ENCODE measurements around the gene RNPC3.
"Not testable (repeated sequence)": the region's sequence is repeated elsewhere in the genome, so short reads cannot be mapped to it uniquely, and the experiment has no call there.

RNPC3 gene

GRCh38 chr1:103560427-103560826 is 34.9 kb downstream of the RNPC3 start:
- H3K4me1 ChIP-seq (ENCODE audit: control insufficient read depth, insufficient read depth, low read length) = no peaks in the 10 kb centered on the region
- H3K27me3 ChIP-seq (ENCODE audit: control insufficient read depth, insufficient read depth, low read length) = no peaks in the 10 kb centered on the region
- no peaks in the 10 kb centered on the region for H3K36me3 ChIP-seq (ENCODE audit: control insufficient read depth, insufficient read depth, low read length)
- H3K9me3 ChIP-seq (ENCODE audit: control insufficient read depth, insufficient read depth, low read length) = no peaks in the 10 kb centered on the region
- no peak overlapping the region for H3K27ac ChIP-seq (ENCODE audit: low read length)
- no peak for DNase-seq (ENCODE audit: low read depth, low spot score)
- H3K4me3 ChIP-seq (ENCODE audit: low read length) = no peak overlapping the region

- not testable (repeated sequence) for H3K36me3 ChIP-seq (ENCODE audit: control insufficient read depth, insufficient read depth, low read length); H3K4me1 ChIP-seq (ENCODE audit: control insufficient read depth, insufficient read depth, low read length); H3K9me3 ChIP-seq (ENCODE audit: control insufficient read depth, insufficient read depth, low read length); H3K27ac ChIP-seq (ENCODE audit: low read length); H3K4me3 ChIP-seq (ENCODE audit: low read length); DNase-seq (ENCODE audit: low read depth, low spot score); H3K27me3 ChIP-seq (ENCODE audit: control insufficient read depth, insufficient read depth, low read length)
- WGBS (ENCODE audit: insufficient coverage, insufficient read length) = no CpG with 5 or more reads among the region's 3 CpGs
Measured at GRCh38 chr1:103561124-103561523, 35.6 kb downstream of the RNPC3 start.

GRCh38 chr1:103561643-103562395 is 36.3 kb downstream of the RNPC3 start:
- Histone ChIP-seq H3K27ac (ENCODE audit: low read length) (no peak overlapping the region), H3K4me3 (ENCODE audit: low read length) (no peak overlapping the region)
- no peak for DNase-seq (ENCODE audit: low read depth, low spot score)

GRCh38 chr1:103563056-103563455 is 37.6 kb downstream of the RNPC3 start:
- Histone ChIP-seq H3K4me3 (ENCODE audit: low read length) (no peak overlapping the region), H3K36me3 (ENCODE audit: control insufficient read depth, insufficient read depth, low read length) (no peaks in the 10 kb centered on the region), H3K4me1 (ENCODE audit: control insufficient read depth, insufficient read depth, low read length) (no peaks in the 10 kb centered on the region), H3K27ac (ENCODE audit: low read length) (no peak overlapping the region), H3K9me3 (ENCODE audit: control insufficient read depth, insufficient read depth, low read length) (no peaks in the 10 kb centered on the region), H3K27me3 (ENCODE audit: control insufficient read depth, insufficient read depth, low read length) (no peaks in the 10 kb centered on the region)
- no CpG with 5 or more reads among the region's 4 CpGs for WGBS (ENCODE audit: insufficient coverage, insufficient read length)
- DNase-seq (ENCODE audit: low read depth, low spot score) = no peak

More at GRCh38 chr1:103561643-103562395, 36.3 kb downstream of the RNPC3 start:
- no peaks in the 10 kb centered on the region for H3K27me3 ChIP-seq (ENCODE audit: control insufficient read depth, insufficient read depth, low read length)
- WGBS (ENCODE audit: insufficient coverage, insufficient read length) = 100% methylated on average over 2 of the region's 2 CpGs
- no peaks in the 10 kb centered on the region for H3K9me3 ChIP-seq (ENCODE audit: control insufficient read depth, insufficient read depth, low read length)
- no peaks in the 10 kb centered on the region for H3K36me3 ChIP-seq (ENCODE audit: control insufficient read depth, insufficient read depth, low read length)
- no peaks in the 10 kb centered on the region for H3K4me1 ChIP-seq (ENCODE audit: control insufficient read depth, insufficient read depth, low read length)

- Histone ChIP-seq H3K27ac (ENCODE audit: low read length) (no peak overlapping the region), H3K9me3 (ENCODE audit: control insufficient read depth, insufficient read depth, low read length) (no peaks in the 10 kb centered on the region), H3K36me3 (ENCODE audit: control insufficient read depth, insufficient read depth, low read length) (peaks cover 3% of the 10 kb centered on the region; the same call in 1 of the 2 replicates), H3K4me1 (ENCODE audit: control insufficient read depth, insufficient read depth, low read length) (peaks cover 1% of the 10 kb centered on the region; the same call in 1 of the 2 replicates), H3K27me3 (ENCODE audit: control insufficient read depth, insufficient read depth, low read length) (no peaks in the 10 kb centered on the region), H3K4me3 (ENCODE audit: low read length) (no peak overlapping the region)
- no peak for DNase-seq (ENCODE audit: low read depth, low spot score)
- no CpG with 5 or more reads among the region's 7 CpGs for WGBS (ENCODE audit: insufficient coverage, insufficient read length)
Measured at GRCh38 chr1:103569493-103569892, 44.0 kb downstream of the RNPC3 start.

GRCh38 chr1:103571289-103571688 is 45.8 kb downstream of the RNPC3 start, which contains the start of gene AMY2B:
Gene AMY2B, plus strand, starts transcription at chr1:103571589. Its CDS starts 14 bp downstream, at chr1:103571603.
- H3K9me3 ChIP-seq (ENCODE audit: control insufficient read depth, insufficient read depth, low read length) = not testable (repeated sequence)

GRCh38 chr1:103576065-103576464 is 50.6 kb downstream of the RNPC3 start:
- Histone ChIP-seq H3K4me3 (ENCODE audit: low read length) (no peak overlapping the region), H3K36me3 (ENCODE audit: control insufficient read depth, insufficient read depth, low read length) (no peaks in the 10 kb centered on the region), H3K4me1 (ENCODE audit: control insufficient read depth, insufficient read depth, low read length) (no peaks in the 10 kb centered on the region), H3K9me3 (ENCODE audit: control insufficient read depth, insufficient read depth, low read length) (no peaks in the 10 kb centered on the region), H3K27me3 (ENCODE audit: control insufficient read depth, insufficient read depth, low read length) (no peaks in the 10 kb centered on the region), H3K27ac (ENCODE audit: low read length) (no peak overlapping the region)
- DNase-seq (ENCODE audit: low read depth, low spot score) = no peak

More at GRCh38 chr1:103571289-103571688, 45.8 kb downstream of the RNPC3 start, which contains the start of gene AMY2B:
- H3K27me3 ChIP-seq (ENCODE audit: control insufficient read depth, insufficient read depth, low read length); H3K4me3 ChIP-seq (ENCODE audit: low read length); H3K36me3 ChIP-seq (ENCODE audit: control insufficient read depth, insufficient read depth, low read length); DNase-seq (ENCODE audit: low read depth, low spot score); H3K27ac ChIP-seq (ENCODE audit: low read length); H3K4me1 ChIP-seq (ENCODE audit: control insufficient read depth, insufficient read depth, low read length): not testable (repeated sequence)
- WGBS (ENCODE audit: insufficient coverage, insufficient read length) = no CpG with 5 or more reads among the region's 2 CpGs

- not testable (repeated sequence) for H3K27ac ChIP-seq (ENCODE audit: low read length); DNase-seq (ENCODE audit: low read depth, low spot score); H3K27me3 ChIP-seq (ENCODE audit: control insufficient read depth, insufficient read depth, low read length); H3K4me1 ChIP-seq (ENCODE audit: control insufficient read depth, insufficient read depth, low read length); H3K9me3 ChIP-seq (ENCODE audit: control insufficient read depth, insufficient read depth, low read length); H3K4me3 ChIP-seq (ENCODE audit: low read length); H3K36me3 ChIP-seq (ENCODE audit: control insufficient read depth, insufficient read depth, low read length)
- WGBS (ENCODE audit: insufficient coverage, insufficient read length) = no CpG with 5 or more reads among the region's 5 CpGs
Measured at GRCh38 chr1:103576784-103577183, 51.3 kb downstream of the RNPC3 start.

GRCh38 chr1:103582464-103582863 is 57.0 kb downstream of the RNPC3 start:
- Histone ChIP-seq H3K27me3 (ENCODE audit: control insufficient read depth, insufficient read depth, low read length) (no peaks in the 10 kb centered on the region), H3K4me3 (ENCODE audit: low read length) (no peak overlapping the region), H3K27ac (ENCODE audit: low read length) (no peak overlapping the region), H3K9me3 (ENCODE audit: control insufficient read depth, insufficient read depth, low read length) (no peaks in the 10 kb centered on the region), H3K36me3 (ENCODE audit: control insufficient read depth, insufficient read depth, low read length) (no peaks in the 10 kb centered on the region), H3K4me1 (ENCODE audit: control insufficient read depth, insufficient read depth, low read length) (no peaks in the 10 kb centered on the region)
- DNase-seq (ENCODE audit: low read depth, low spot score) = no peak
- no CpG with 5 or more reads among the region's 1 CpG for WGBS (ENCODE audit: insufficient coverage, insufficient read length)

- no peak for DNase-seq (ENCODE audit: low read depth, low spot score)
- no peaks in the 10 kb centered on the region; the same call in 1 of the 2 replicates for H3K9me3 ChIP-seq (ENCODE audit: control insufficient read depth, insufficient read depth, low read length)
- no peaks in the 10 kb centered on the region for H3K27me3 ChIP-seq (ENCODE audit: control insufficient read depth, insufficient read depth, low read length)
- no peaks in the 10 kb centered on the region for H3K4me1 ChIP-seq (ENCODE audit: control insufficient read depth, insufficient read depth, low read length)
- WGBS (ENCODE audit: insufficient coverage, insufficient read length) = no CpG with 5 or more reads among the region's 3 CpGs
- H3K27ac ChIP-seq (ENCODE audit: low read length) = no peak overlapping the region
- H3K36me3 ChIP-seq (ENCODE audit: control insufficient read depth, insufficient read depth, low read length) = no peaks in the 10 kb centered on the region
- H3K4me3 ChIP-seq (ENCODE audit: low read length) = no peak overlapping the region
Measured at GRCh38 chr1:103583887-103584286, 58.4 kb downstream of the RNPC3 start.

GRCh38 chr1:103584537-103584936 is 59.0 kb downstream of the RNPC3 start:
- Histone ChIP-seq H3K4me3 (ENCODE audit: low read length) (no peak overlapping the region), H3K36me3 (ENCODE audit: control insufficient read depth, insufficient read depth, low read length) (no peaks in the 10 kb centered on the region), H3K27ac (ENCODE audit: low read length) (no peak overlapping the region), H3K4me1 (ENCODE audit: control insufficient read depth, insufficient read depth, low read length) (no peaks in the 10 kb centered on the region), H3K9me3 (ENCODE audit: control insufficient read depth, insufficient read depth, low read length) (no peaks in the 10 kb centered on the region; the same call in 1 of the 2 replicates), H3K27me3 (ENCODE audit: control insufficient read depth, insufficient read depth, low read length) (no peaks in the 10 kb centered on the region)
- WGBS (ENCODE audit: insufficient coverage, insufficient read length) = no CpG with 5 or more reads among the region's 2 CpGs
- no peak for DNase-seq (ENCODE audit: low read depth, low spot score)

All from iPS DF 6.9 (cell line).